CD14-positive monocyte (primary cell): ENCODE data around the gene DGKB. TPM values are rescaled to one million over a fixed set of nuclear protein-coding genes. Genes with fewer than 3 reads are reported as not detected.

Experiments
- DNase-seq, 3 donors: peaks; one replicate each; pipeline ENCODE4 v3.0.0-alpha.2; 2011 to 2022
- H2AFZ ChIP-seq: 2 replicates; pipeline ENCODE4 v1.6.0; 2012; ENCODE audit warnings: mild to moderate bottlenecking, low read depth, low read length, inconsistent platforms; ENCODE audit not compliant: insufficient read depth, poor library complexity, severe bottlenecking
- H3K27ac ChIP-seq, 2 donors: 1 replicate in 1 of 2; 2 replicates in 1 of 2; pipeline ENCODE4 v1.5.1; 2012 to 2013; ENCODE audit warnings: low read length in 2 of 2, control low read depth in 1 of 2, inconsistent platforms in 1 of 2, low read depth in 1 of 2, mild to moderate bottlenecking in 1 of 2
- H3K27me3 ChIP-seq, 2 donors: one replicate each; pipeline versions ENCODE4 v1.6.0 to v1.6.1; 2011 to 2013; ENCODE audit warnings: low read length in 2 of 2; ENCODE audit not compliant: control insufficient read depth in 2 of 2, insufficient read depth in 2 of 2
- H3K36me3 ChIP-seq, 2 donors: replicated peaks in 1 of 2; 1 replicate in 1 of 2; 2 replicates in 1 of 2; pipeline versions ENCODE4 v1.5.1 to v1.6.1; 2012 to 2013; ENCODE audit warnings: low read length in 2 of 2, control low read depth in 1 of 2, inconsistent platforms in 1 of 2, mild to moderate bottlenecking in 1 of 2; ENCODE audit not compliant: insufficient read depth in 2 of 2, control insufficient read depth in 1 of 2
- H3K4me1 ChIP-seq, 2 donors: 1 replicate in 1 of 2; 2 replicates in 1 of 2; pipeline versions ENCODE4 v1.5.1 to v1.6.1; 2012 to 2013; ENCODE audit warnings: low read length in 2 of 2, control low read depth in 1 of 2, inconsistent platforms in 1 of 2, mild to moderate bottlenecking in 1 of 2, moderate library complexity in 1 of 2; ENCODE audit not compliant: insufficient read depth in 2 of 2, control insufficient read depth in 1 of 2
- H3K4me2 ChIP-seq: replicated peaks from 2 replicates; pipeline ENCODE3; 2012; ENCODE audit warnings: low read length, moderate library complexity, mild to moderate bottlenecking; ENCODE audit not compliant: poor library complexity, severe bottlenecking; ENCODE audit errors: extremely low read depth
- H3K4me3 ChIP-seq, 3 experiments: fragments of 200-600 bp in 1 of 3; sonication (generic) in 1 of 3; replicated peaks in 1 of 3; 1 replicate in 2 of 3; 2 replicates in 1 of 3; pipeline ENCODE4 v1.5.1; 2011 to 2013; ENCODE audit warnings: low read length in 3 of 3, mild to moderate bottlenecking in 3 of 3, control low read depth in 2 of 3, low read depth in 2 of 3, inconsistent platforms in 1 of 3, moderate library complexity in 1 of 3
- H3K79me2 ChIP-seq: 2 replicates; pipeline ENCODE4 v1.6.0; 2012; ENCODE audit warnings: mild to moderate bottlenecking, control low read depth, inconsistent platforms, low read length, moderate library complexity; ENCODE audit not compliant: insufficient read depth
- H3K9ac ChIP-seq: 2 replicates; pipeline ENCODE4 v1.6.0; 2017; ENCODE audit warnings: low read length, mild to moderate bottlenecking; ENCODE audit not compliant: insufficient read depth, poor library complexity, severe bottlenecking
- H3K9me3 ChIP-seq, 2 donors: replicated peaks in 1 of 2; 1 replicate in 1 of 2; 2 replicates in 1 of 2; pipeline versions ENCODE4 v1.5.1 to v1.6.1; 2012 to 2013; ENCODE audit warnings: low read length in 2 of 2, control low read depth in 1 of 2; ENCODE audit not compliant: control insufficient read depth in 1 of 2, insufficient read depth in 1 of 2
- H4K20me1 ChIP-seq: 2 replicates; pipeline ENCODE4 v1.6.0; 2012; ENCODE audit warnings: mild to moderate bottlenecking, low read length, control low read depth, moderate library complexity; ENCODE audit not compliant: insufficient read depth
- H3K27ac Mint-ChIP-seq, 7 donors: one replicate each; pipeline ENCODE4 v1.8.0; 2020; ENCODE audit warnings: mild to moderate bottlenecking in 7 of 7, mixed read lengths in 7 of 7, moderate library complexity in 6 of 7, inconsistent platforms in 2 of 7
- H3K27me3 Mint-ChIP-seq, 3 donors: one replicate each; pipeline ENCODE4 v1.8.0; 2021 to 2022; ENCODE audit warnings: low read depth in 3 of 3, mild to moderate bottlenecking in 3 of 3, mixed read lengths in 3 of 3, moderate library complexity in 3 of 3, inconsistent platforms in 1 of 3
- H3K36me3 Mint-ChIP-seq, 2 donors: one replicate each; pipeline ENCODE4 v1.8.0; 2020; ENCODE audit warnings: mixed read lengths in 2 of 2, inconsistent platforms in 1 of 2, mild to moderate bottlenecking in 1 of 2
- H3K4me1 Mint-ChIP-seq: one replicate; pipeline ENCODE4 v1.8.0; 2020; ENCODE audit warnings: mild to moderate bottlenecking, mixed read lengths
- H3K4me3 Mint-ChIP-seq, 2 donors: one replicate each; pipeline ENCODE4 v1.8.0; 2020; ENCODE audit warnings: mild to moderate bottlenecking in 2 of 2, mixed read lengths in 2 of 2, moderate library complexity in 1 of 2
- H3K9me3 Mint-ChIP-seq, 7 donors: one replicate each; pipeline ENCODE4 v1.8.0; 2020 to 2022; ENCODE audit warnings: mixed read lengths in 7 of 7, mild to moderate bottlenecking in 6 of 7, moderate library complexity in 6 of 7, inconsistent platforms in 2 of 7
- CTCF ChIP-seq: fragments of 200-600 bp; IDR thresholded peaks from one replicate; pipeline ENCODE4 v1.8.0; 2022; ENCODE audit warnings: antibody characterized with exemption, mild to moderate bottlenecking
- WGBS: methylation state at CpG from one replicate; pipeline ENCODE4 v1.1.5; 2013; ENCODE audit warnings: missing lambda C conversion rate; ENCODE audit not compliant: insufficient coverage; 5-methylcytosine and 5-hydroxymethylcytosine counted together
- intact Hi-C, 2 donors: fragments of 100-400 bp; cut with micrococcal nuclease; formaldehyde crosslinking; loops; one replicate each; pipeline versions ENCODE4 v1.15.0 to v1.15.1; 2023
- polyA plus RNA-seq, 3 donors: library from polyadenylated mRNA; depleted of rRNA in 1 of 3; unstranded in 2 of 3; stranded (reverse) in 1 of 3; fragments of 300-500 nt in 2 of 3; fragments of >200 nt in 1 of 3; fragmentation: Illumina TruSeq in 2 of 3; gene quantifications; 1 replicate in 2 of 3; 2 replicates in 1 of 3; pipeline ENCODE4 v1.2.3, GENCODE V29; 2012 to 2021

Gene DGKB
- polyA plus RNA-seq, 3 donors: not detected

DNA sequence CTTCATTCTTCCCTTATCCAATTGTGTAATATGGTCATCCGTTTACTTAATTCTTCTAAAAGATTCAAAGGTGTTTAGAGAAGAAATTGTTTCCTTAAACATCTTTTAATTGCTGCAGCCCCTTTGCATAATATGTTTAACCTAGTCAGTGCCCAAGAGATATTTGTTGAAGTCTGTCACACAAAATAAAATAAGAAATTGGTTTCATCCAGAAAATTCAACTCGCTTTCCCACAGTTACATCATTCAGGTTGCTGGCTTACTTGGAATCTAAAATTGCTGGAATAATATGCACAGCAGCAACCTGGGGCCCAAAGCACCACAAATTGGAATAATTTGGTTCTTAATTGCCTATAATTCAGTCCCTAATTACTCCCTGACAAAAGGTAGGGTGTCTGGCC is 758.0 kb downstream of the DGKB start:
- Histone ChIP-seq H3K27ac (no peak overlapping the region), H2AFZ (no peak overlapping the region), H3K4me1 (no peaks in the 10 kb centered on the region), H3K27me3 (no peaks in the 10 kb centered on the region), H3K9ac (no peak overlapping the region), H4K20me1 (no peaks in the 10 kb centered on the region), H3K4me3 (no peak overlapping the region), H3K79me2 (no peaks in the 10 kb centered on the region), H3K4me2 (no peak overlapping the region), H3K36me3 (no peaks in the 10 kb centered on the region), H3K9me3 (peaks cover 0 to 5% of the 10 kb centered on the region in 2 donors)
- Mint-ChIP-seq H3K36me3 (no peaks in the 10 kb centered on the region), H3K4me3 (no peak overlapping the region), H3K4me1 (no peaks in the 10 kb centered on the region), H3K27ac (no peak overlapping the region), H3K27me3 (peaks cover 0 to 1% (median 0%) of the 10 kb centered on the region in 3 donors), H3K9me3 (peaks cover 0 to 9% (median 0%) of the 10 kb centered on the region in 7 donors)
- no peak for DNase-seq
- 60% methylated on average over 1 of the region's 2 CpGs for WGBS
- intact Hi-C loops: no loop called here
- TF ChIP-seq CTCF: no peak

GRCh38 chr7:14144109-14144508 is 758.4 kb downstream of the DGKB start:
- intact Hi-C loops: no loop called here
- Histone ChIP-seq H4K20me1 (no peaks in the 10 kb centered on the region), H3K4me3 (no peak overlapping the region), H3K27me3 (no peaks in the 10 kb centered on the region), H3K79me2 (no peaks in the 10 kb centered on the region), H3K4me2 (no peak overlapping the region), H3K36me3 (no peaks in the 10 kb centered on the region), H3K9me3 (peaks cover 0 to 5% of the 10 kb centered on the region in 2 donors), H3K9ac (no peak overlapping the region), H2AFZ (no peak overlapping the region), H3K4me1 (no peaks in the 10 kb centered on the region), H3K27ac (no peak overlapping the region)
- Mint-ChIP-seq H3K27me3 (peaks cover 0 to 1% (median 0%) of the 10 kb centered on the region in 3 donors), H3K36me3 (no peaks in the 10 kb centered on the region), H3K9me3 (peaks cover 0 to 9% (median 0%) of the 10 kb centered on the region in 7 donors), H3K4me3 (no peak overlapping the region), H3K4me1 (no peaks in the 10 kb centered on the region), H3K27ac (no peak overlapping the region)
- no peak for DNase-seq
- no peak for TF ChIP-seq CTCF
- no CpG with 5 or more reads among the region's 1 CpG for WGBS
